D721Med (cell line): ENCODE measurements around the gene ICAM2.

Experiments
- DNase-seq: peaks from one replicate; pipeline ENCODE4 v3.0.0; 2011; ENCODE audit warnings: low spot score; ENCODE audit not compliant: insufficient read length
- FAIRE-seq: peaks from 2 replicates; lab custom pipeline; 2011; peaks lifted over from hg19 to GRCh38; lab: Jason Lieb, UNC
- CTCF ChIP-seq: IDR thresholded peaks from 2 replicates; pipeline ENCODE4 v1.5.1; 2012; ENCODE audit warnings: mild to moderate bottlenecking, control low read depth; ENCODE audit not compliant: insufficient read depth; ENCODE audit errors: missing control alignments

Gene ICAM2

DNA sequence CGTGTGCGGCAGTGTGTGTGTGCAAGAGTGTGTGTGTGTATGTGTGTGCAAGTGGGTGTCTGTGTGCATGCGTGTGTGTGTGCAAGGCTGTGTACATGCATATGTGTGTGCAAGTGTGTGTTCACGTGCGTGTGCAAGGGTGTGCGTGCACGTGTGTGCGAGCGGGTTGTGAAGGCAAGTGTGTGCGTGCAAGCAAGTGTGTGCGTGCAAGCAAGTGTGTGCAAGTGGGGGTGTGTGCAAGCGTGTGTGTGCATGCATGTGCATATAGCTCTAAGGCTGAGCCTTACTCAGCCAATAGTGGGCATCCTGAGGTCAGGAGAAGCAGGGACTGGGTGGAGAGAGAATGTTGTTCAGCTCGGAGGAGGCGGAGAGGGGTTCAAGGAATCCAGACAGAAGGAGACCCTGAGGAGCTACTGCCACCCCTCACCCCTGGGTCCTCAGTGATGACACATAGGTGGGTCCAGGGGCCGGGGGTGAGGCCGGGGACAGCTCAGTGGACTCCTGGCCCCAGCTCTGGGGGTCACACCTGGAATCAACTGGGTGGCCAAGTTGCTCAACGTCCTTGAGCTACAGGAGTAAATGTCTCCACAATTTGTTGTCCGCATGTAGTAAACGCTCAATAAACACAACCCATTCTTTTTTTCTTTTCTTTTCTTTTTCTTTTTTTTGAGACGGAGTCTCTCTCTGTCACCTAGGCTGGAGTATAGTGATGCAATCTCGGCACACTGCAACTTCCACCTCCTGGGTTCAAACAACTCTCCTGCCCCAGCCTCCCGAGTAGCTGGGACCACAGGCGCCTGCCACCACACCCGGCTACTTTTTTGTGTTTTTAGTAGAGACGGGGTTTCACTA lies 20.5 kb downstream of the ICAM2 start:
- TF ChIP-seq CTCF: no peak
- DNase-seq: no peak
- FAIRE-seq: no peak

DNA sequence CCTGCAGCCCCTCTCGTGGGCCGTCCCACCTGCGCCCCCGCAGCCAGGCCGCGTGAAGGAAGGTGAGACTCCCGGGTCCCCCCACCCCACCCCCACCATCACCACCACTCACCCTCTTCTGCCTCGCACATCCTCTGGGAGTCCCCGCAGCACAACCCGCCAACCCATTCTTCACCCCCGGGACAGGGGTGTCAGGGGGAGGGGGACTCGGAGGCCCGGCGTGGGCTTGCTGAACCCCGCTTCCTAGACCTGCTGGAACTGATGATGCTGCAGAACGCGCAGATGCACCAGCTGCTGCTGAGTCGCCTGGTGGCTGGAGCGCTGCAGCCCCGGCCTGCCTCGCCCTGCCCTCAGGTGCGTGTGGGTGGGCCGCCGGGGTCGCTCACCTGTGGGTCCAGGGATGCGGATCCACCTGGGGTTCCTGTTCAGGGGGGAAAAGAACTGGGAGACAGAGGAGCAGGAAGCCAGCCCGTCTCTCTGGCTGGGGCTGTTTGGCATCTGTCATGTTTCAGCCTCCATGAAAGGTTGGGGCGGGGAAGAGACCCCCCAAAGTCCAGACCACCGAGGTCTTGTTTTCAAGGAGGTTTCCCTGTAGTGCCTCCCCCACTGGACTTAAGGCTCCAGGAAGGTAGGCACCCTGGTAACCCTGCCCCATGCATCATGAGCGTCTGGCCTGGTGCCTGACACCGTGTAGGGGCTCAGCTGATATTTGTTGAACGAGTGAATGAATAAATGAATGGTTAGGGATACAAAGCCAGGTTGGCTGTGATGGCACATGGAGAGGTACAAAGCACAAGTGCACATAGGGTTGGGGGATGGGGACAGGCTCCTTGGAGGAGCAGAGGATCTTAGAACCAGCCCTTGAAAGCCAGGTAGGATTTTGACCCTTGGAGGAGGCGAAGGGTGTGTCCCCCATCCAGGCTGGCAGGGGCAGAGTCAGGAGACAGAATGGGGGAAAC lies 21.4 kb downstream of the ICAM2 start:
- TF ChIP-seq CTCF: no peak
- FAIRE-seq (no peak), DNase-seq (no peak)

GRCh38 chr17:63998050-63998720 lies 22.2 kb downstream of the ICAM2 start, which contains the start of gene PRR29:
Gene PRR29, plus strand, starts transcription at chr17:63998351. Its CDS starts 14 bp downstream, at chr17:63998365.
- DNase-seq: peak; percentile 98
- no peak for FAIRE-seq
- TF ChIP-seq CTCF: no peak

DNA sequence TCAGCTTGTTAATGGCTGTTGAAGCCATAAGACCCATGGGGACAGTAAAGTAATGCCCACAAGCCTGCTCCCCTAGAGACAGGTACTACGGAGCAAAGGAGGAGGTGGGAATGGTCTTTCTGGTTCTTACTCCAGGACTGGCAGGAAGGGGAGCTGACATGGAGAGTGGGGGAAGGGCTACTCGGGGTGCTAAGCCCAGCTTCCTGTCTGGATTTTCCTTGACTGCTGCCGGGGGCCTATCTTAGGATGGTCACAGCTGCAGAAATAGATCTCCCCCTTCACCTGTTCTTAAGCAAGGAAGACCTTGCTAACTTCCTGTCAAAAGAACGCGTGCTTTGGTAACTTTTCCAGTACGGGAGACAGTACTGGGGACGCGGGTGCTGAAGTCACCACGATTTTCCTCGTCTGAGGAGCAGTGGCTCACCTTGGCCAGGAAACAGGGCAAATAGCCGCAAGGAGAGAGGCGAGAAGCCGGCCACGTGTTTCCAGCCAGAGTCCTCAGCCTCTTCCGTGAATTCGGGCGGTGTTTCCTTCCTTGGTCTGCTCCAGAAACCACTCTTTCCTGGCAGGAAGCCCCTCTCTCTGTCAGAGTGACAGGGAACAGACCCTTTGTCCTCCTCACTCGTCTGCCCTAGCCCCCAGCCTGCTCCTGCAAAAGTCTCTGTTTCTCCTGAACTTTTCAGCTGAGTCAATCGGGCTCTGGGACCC lies 22.9 kb downstream of the ICAM2 start:
- DNase-seq (no peak), FAIRE-seq (no peak)
- TF ChIP-seq CTCF: no peak

- TF ChIP-seq CTCF: no peak
- DNase-seq (no peak), FAIRE-seq (no peak)
Measured at GRCh38 chr17:63996430-63997182, 23.8 kb downstream of the ICAM2 start.

GRCh38 chr17:63995626-63996025 lies 24.8 kb downstream of the ICAM2 start:
- no peak for TF ChIP-seq CTCF
- DNase-seq: no peak
- FAIRE-seq: no peak
